Esophagus squamous epithelium (tissue), 5 donors: ENCODE data around the gene AP5Z1. TPM values are rescaled to one million over a fixed set of nuclear protein-coding genes. Genes with fewer than 3 reads are reported as not detected.

ENCODE experiments used
- DNase-seq: peaks from one replicate; lab custom pipeline; 2025; lab: John Stamatoyannopoulos, UW
- H3K27ac ChIP-seq, 4 donors: fragments of 200-600 bp; sonication (generic); one replicate each; pipeline ENCODE4 v1.5.1; 2016 to 2019; ENCODE audit warnings: mild to moderate bottlenecking in 1 of 4
- H3K27me3 ChIP-seq, 4 donors: fragments of 200-600 bp; sonication (generic); 1 replicate in 3 of 4; 2 replicates in 1 of 4; pipeline versions ENCODE4 v1.5.1 to v1.6.0; 2017 to 2021; ENCODE audit warnings: antibody characterized with exemption in 1 of 4
- H3K36me3 ChIP-seq, 3 donors: fragments of 200-600 bp; sonication (generic); one replicate each; pipeline ENCODE4 v1.5.1; 2016 to 2019
- H3K4me1 ChIP-seq, 3 donors: fragments of 200-600 bp; sonication (generic); one replicate each; pipeline ENCODE4 v1.5.1; 2017 to 2019
- H3K4me3 ChIP-seq, 4 donors: fragments of 200-600 bp; sonication (generic); 1 replicate in 3 of 4; 2 replicates in 1 of 4; pipeline ENCODE4 v1.5.1; 2016 to 2019; ENCODE audit warnings: mild to moderate bottlenecking in 2 of 4, moderate library complexity in 1 of 4
- H3K9me3 ChIP-seq, 3 donors: fragments of 200-600 bp; sonication (generic); one replicate each; pipeline ENCODE4 v1.5.1; 2016 to 2019
- CTCF ChIP-seq, 6 experiments: fragments of 450-650 bp in 4 of 6; fragments of 200-600 bp in 2 of 6; sonication (generic) in 2 of 6; IDR thresholded peaks; one replicate each; pipeline ENCODE4 v1.5.1; 2016 to 2019; ENCODE audit warnings: antibody characterized with exemption in 6 of 6, mild to moderate bottlenecking in 4 of 6, moderate library complexity in 4 of 6
- POLR2A ChIP-seq, 4 donors: fragments of 450-650 bp; IDR thresholded peaks; one replicate each; pipeline ENCODE4 v1.6.1; 2017; ENCODE audit warnings: antibody characterized with exemption in 4 of 4, mild to moderate bottlenecking in 4 of 4, moderate library complexity in 3 of 4
- WGBS, 2 donors: methylation state at CpG; one replicate each; pipeline ENCODE4 v1.1.5; 2018; 5-methylcytosine and 5-hydroxymethylcytosine counted together
- intact Hi-C: fragments of 100-400 bp; cut with DNase I; formaldehyde crosslinking; loops from one replicate; pipeline ENCODE4 v1.15.0; 2022
- total RNA-seq, 4 donors: library from RNA; depleted of rRNA; stranded (reverse); fragments of >200 nt; gene quantifications; one replicate each; pipeline ENCODE4 v1.1.0, GENCODE V29; 2016
- donor health status: DM: yes; HTN: yes; CAD: no.

Gene AP5Z1
- total RNA-seq, 4 donors from 2014 or later: 11.2 to 32.8 (median 23.8) TPM

GRCh38 chr7:4805110-4805983 is 29.9 kb downstream of the AP5Z1 start:
- Histone ChIP-seq H3K27ac (no peak overlapping the region), H3K4me1 (no peaks in the 10 kb centered on the region), H3K9me3 (no peaks in the 10 kb centered on the region), H3K27me3 (peaks cover 0 to 32% (median 0%) of the 10 kb centered on the region in 4 donors), H3K4me3 (no peak overlapping the region), H3K36me3 (no peaks in the 10 kb centered on the region)
- 89 to 97% methylated on average over 6 to 9 of the region's 29 CpGs for WGBS, 2 donors
- intact Hi-C loops: no loop called here
- DNase-seq: no peak
- TF ChIP-seq POLR2A (IDR thresholded peaks at IDR 0.05) (no peak), CTCF (IDR thresholded peaks at IDR 0.05) (no peak)

DNA sequence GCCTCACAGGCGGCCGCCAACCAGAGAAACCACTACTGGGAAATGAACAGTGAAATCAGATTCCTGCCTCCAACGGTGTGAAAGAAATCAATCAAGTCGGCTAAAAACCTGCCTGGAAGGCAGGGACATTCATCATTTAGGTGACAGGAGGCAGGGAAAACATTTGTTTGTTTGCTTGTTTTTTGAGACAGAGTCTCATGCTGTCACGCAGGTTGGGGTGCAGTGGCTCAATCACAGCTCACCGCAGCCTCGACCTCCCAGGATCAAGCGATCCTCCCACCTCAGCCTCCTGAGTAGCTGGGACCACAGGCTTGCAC is 30.5 kb downstream of the AP5Z1 start:
- Histone ChIP-seq H3K4me1 (no peaks in the 10 kb centered on the region), H3K27me3 (peaks cover 0 to 32% (median 0%) of the 10 kb centered on the region in 4 donors), H3K4me3 (no peak overlapping the region), H3K27ac (no peak overlapping the region), H3K9me3 (no peaks in the 10 kb centered on the region), H3K36me3 (no peaks in the 10 kb centered on the region)
- DNase-seq: no peak
- no peak for TF ChIP-seq POLR2A (IDR thresholded peaks at IDR 0.05)
- 60 to 70% methylated on average over 6 of the region's 8 CpGs for WGBS, 2 donors
- intact Hi-C loops: no loop called here

DNA sequence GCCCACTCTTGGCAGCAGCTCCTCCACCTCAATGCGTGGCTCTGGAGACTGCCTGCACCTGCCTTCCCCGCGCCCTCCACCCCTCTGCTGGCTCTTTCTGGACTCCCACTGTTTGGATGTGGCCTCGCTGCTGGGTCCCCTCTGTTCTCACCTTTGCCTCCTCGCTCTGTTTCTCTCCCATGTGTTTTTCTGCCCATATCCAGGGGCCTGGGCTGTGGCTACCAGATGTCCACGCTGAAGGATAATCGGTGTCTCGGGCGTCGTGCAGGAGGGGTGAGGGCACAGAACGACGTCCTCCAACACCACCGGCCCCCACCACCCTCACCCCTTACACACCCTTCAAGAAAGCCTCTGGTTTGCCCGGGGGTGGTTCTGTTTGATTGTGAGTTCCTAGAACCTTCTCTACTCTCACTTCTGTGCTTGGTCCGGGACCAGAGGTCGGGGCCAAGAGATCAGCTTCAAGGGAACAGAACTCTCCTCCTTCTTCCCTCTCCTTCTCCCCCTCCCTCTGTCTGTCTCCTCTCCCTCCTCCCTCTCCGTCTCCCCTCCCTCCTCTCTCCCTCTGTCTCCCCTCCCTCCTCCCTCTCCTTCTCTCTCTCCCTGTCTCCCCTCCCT is 31.7 kb downstream of the AP5Z1 start:
- Histone ChIP-seq H3K27me3 (peaks cover 0 to 32% (median 0%) of the 10 kb centered on the region in 4 donors), H3K36me3 (no peaks in the 10 kb centered on the region), H3K4me1 (no peaks in the 10 kb centered on the region), H3K4me3 (no peak overlapping the region), H3K27ac (peak overlapping the region in 1 of 4 donors; percentile 9), H3K9me3 (no peaks in the 10 kb centered on the region)
- 43 to 61% methylated on average over 15 to 17 of the region's 17 CpGs for WGBS, 2 donors
- intact Hi-C loops: no loop called here
- DNase-seq: no peak
- TF ChIP-seq CTCF (IDR thresholded peaks at IDR 0.05) (no peak), POLR2A (IDR thresholded peaks at IDR 0.05) (no peak)

GRCh38 chr7:4807598-4808016 is 32.2 kb downstream of the AP5Z1 start:
- Histone ChIP-seq H3K27ac (peak overlapping the region in 1 of 4 donors; percentile 28), H3K27me3 (peaks cover 0 to 32% (median 0%) of the 10 kb centered on the region in 4 donors), H3K4me3 (no peak overlapping the region), H3K9me3 (no peaks in the 10 kb centered on the region), H3K36me3 (no peaks in the 10 kb centered on the region), H3K4me1 (no peaks in the 10 kb centered on the region)
- DNase-seq: no peak
- intact Hi-C loops: no loop called here
- no peak for TF ChIP-seq CTCF (IDR thresholded peaks at IDR 0.05)
- no peak for TF ChIP-seq POLR2A (IDR thresholded peaks at IDR 0.05)
- 14% methylated on average over 2 of the region's 5 CpGs; no CpG with 5 or more reads in 1 of the 2 donors for WGBS, 2 donors

GRCh38 chr7:4808026-4808425 is 32.6 kb downstream of the AP5Z1 start:
- no peaks in the 10 kb centered on the region for H3K9me3 ChIP-seq
- TF ChIP-seq POLR2A (IDR thresholded peaks at IDR 0.05) (no peak), CTCF (IDR thresholded peaks at IDR 0.05) (no peak)
- no peak overlapping the region for H3K4me3 ChIP-seq
- peaks cover 0 to 32% (median 0%) of the 10 kb centered on the region in 4 donors for H3K27me3 ChIP-seq
- peak overlapping the region in 1 of 4 donors; percentile 28 for H3K27ac ChIP-seq
- 46 to 56% methylated on average over 3 to 5 of the region's 5 CpGs for WGBS, 2 donors
- intact Hi-C loops: no loop called here
- no peaks in the 10 kb centered on the region for H3K36me3 ChIP-seq
- H3K4me1 ChIP-seq: no peaks in the 10 kb centered on the region
- no peak for DNase-seq
